Neutrophil (primary cell): Measurements from ENCODE around the gene KIFBP.
"Not testable (repeated sequence)": the region's sequence is repeated elsewhere in the genome, so short reads cannot be mapped to it uniquely, and the experiment has no call there.

Experiments used
- H3K27ac ChIP-seq: fragments of 200-600 bp; sonication (generic); 2 replicates; pipeline ENCODE4 v1.5.1; 2016; ENCODE audit warnings: mild to moderate bottlenecking, moderate library complexity
- H3K27me3 ChIP-seq: fragments of 200-600 bp; sonication (generic); 2 replicates; pipeline ENCODE4 v1.6.0; 2016; ENCODE audit warnings: mild to moderate bottlenecking
- H3K36me3 ChIP-seq: fragments of 200-600 bp; sonication (generic); 2 replicates; pipeline ENCODE4 v1.5.1; 2017
- H3K4me1 ChIP-seq, 2 experiments: fragments of 200-600 bp in 1 of 2; sonication (generic) in 1 of 2; 1 replicate in 1 of 2; 2 replicates in 1 of 2; pipeline versions ENCODE4 v1.5.1 to v1.6.1; 2013 to 2016; ENCODE audit warnings: low read depth in 1 of 2, low read length in 1 of 2, mild to moderate bottlenecking in 1 of 2, moderate library complexity in 1 of 2; ENCODE audit not compliant: control insufficient read depth in 1 of 2, insufficient read depth in 1 of 2
- H3K4me3 ChIP-seq, 2 experiments: fragments of 200-600 bp in 1 of 2; sonication (generic) in 1 of 2; 1 replicate in 1 of 2; 2 replicates in 1 of 2; pipeline ENCODE4 v1.5.1; 2013 to 2016; ENCODE audit warnings: low read depth in 1 of 2, low read length in 1 of 2, mild to moderate bottlenecking in 1 of 2, moderate library complexity in 1 of 2
- H3K9me3 ChIP-seq: fragments of 200-600 bp; sonication (generic); 2 replicates; pipeline ENCODE4 v1.5.1; 2016
- CTCF ChIP-seq: fragments of 200-600 bp; sonication (generic); IDR thresholded peaks from 2 replicates; pipeline ENCODE4 v1.5.1; 2016; ENCODE audit warnings: antibody characterized with exemption

The KIFBP gene

DNA sequence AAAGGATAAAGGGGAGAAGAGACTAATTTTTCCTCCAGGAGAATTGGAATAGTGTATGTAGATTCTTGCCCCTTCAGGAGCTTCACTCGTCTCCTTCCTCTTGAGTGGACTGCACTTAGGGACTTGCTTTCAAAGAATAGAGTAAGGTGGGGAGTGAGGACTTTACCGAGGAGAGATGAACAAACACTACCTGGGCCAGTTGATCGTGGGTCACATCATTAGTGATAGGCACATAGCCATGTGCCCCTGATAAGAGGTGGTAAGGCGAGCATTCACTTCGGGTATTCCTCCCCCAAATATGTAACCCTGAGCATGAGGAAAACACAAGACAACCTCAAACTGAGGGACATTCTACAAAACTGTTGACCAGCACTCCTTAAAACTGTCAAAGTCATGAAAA is 14.6 kb upstream of the KIFBP start:
- Histone ChIP-seq H3K27me3 (no peaks in the 10 kb centered on the region), H3K9me3 (no peaks in the 10 kb centered on the region), H3K36me3 (peaks cover 82% of the 10 kb centered on the region)

DNA sequence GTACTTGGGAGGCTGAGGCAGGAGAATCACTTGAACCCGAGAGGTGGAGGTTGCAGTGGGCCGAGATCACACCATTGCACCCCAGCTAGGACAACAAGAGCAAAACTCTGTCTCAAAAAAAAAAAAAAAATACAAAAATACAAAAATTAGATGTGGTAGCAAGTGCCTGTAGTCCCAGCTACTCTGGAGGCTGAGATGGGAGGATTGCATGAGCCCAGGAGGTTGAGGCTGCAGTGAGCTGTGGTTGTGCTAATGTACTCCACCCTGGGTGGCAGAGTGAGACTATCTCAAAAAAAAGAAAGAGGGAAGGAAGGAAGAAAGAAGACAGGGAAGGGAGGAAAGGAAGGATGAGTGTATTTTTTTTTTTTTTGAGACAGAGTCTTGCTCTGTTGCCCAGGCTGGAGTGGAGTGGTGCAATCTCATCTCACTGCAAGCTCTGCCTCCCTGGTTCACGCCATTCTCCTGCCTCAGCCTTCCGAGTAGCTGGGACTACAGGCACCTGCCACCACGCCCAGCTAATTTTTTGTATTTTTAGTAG is 12.6 kb upstream of the KIFBP start:
- H3K9me3 ChIP-seq, H3K4me3 ChIP-seq, H3K27ac ChIP-seq, H3K27me3 ChIP-seq, H3K4me1 ChIP-seq: not testable (repeated sequence)
- peaks cover 79% of the 10 kb centered on the region for H3K36me3 ChIP-seq

More for the DNA sequence above, 14.6 kb upstream of the KIFBP start:
- H3K4me3 ChIP-seq: no peak overlapping the region
- H3K27ac ChIP-seq: no peak overlapping the region
- no peaks in the 10 kb centered on the region for H3K4me1 ChIP-seq
- TF ChIP-seq CTCF: no peak

- peaks cover 52% of the 10 kb centered on the region for H3K36me3 ChIP-seq
- H3K4me3 ChIP-seq, H3K4me1 ChIP-seq, H3K27ac ChIP-seq, H3K9me3 ChIP-seq, H3K27me3 ChIP-seq: not testable (repeated sequence)
Observed at GRCh38 chr10:68979738-68980137, 8.9 kb upstream of the KIFBP start.

DNA sequence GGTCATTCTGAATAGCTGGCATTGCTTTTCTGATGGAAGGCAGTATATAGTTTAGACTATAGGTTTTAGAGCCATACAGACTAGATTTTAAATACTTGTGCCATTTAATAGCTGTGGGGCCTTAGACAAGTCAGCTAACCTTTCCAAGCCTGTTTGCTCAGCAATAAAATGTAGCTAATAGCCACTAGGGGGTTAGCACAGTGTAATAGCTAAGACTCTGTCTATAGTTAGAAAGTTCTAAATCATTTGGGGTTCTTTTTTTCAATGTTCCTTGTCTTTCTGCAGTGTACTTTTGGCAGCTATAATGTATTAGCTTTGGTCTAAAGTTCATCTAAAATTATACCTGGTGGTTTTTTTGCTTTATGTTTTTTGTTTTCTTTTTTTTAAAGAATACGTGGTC is 7.5 kb upstream of the KIFBP start:
- Histone ChIP-seq H3K4me3 (no peak overlapping the region), H3K27ac (no peak overlapping the region), H3K4me1 (no peaks in the 10 kb centered on the region), H3K27me3 (no peaks in the 10 kb centered on the region), H3K9me3 (no peaks in the 10 kb centered on the region), H3K36me3 (peaks cover 47% of the 10 kb centered on the region)
- no peak for TF ChIP-seq CTCF

DNA sequence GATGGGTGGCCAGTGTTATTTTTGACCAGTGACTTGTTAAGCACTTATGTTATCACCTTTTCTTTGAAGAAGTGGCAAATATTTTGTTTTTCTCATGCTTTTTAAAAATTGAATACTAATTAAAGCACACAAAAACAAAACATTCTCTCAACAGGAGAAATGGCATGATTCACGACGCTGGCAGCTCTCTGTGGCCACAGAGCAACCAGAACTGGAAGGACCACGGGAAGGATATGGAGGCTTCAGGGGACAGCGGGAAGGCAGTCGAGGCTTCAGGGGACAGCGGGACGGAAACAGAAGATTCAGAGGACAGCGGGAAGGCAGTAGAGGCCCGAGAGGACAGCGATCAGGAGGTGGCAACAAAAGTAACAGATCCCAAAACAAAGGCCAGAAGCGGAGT is 6.2 kb upstream of the KIFBP start:
- peaks cover 36% of the 10 kb centered on the region for H3K36me3 ChIP-seq
- no peaks in the 10 kb centered on the region for H3K4me1 ChIP-seq
- no peaks in the 10 kb centered on the region for H3K27me3 ChIP-seq
- no peak for TF ChIP-seq CTCF
- H3K27ac ChIP-seq: no peak overlapping the region
- no peak overlapping the region for H3K4me3 ChIP-seq
- no peaks in the 10 kb centered on the region for H3K9me3 ChIP-seq

DNA sequence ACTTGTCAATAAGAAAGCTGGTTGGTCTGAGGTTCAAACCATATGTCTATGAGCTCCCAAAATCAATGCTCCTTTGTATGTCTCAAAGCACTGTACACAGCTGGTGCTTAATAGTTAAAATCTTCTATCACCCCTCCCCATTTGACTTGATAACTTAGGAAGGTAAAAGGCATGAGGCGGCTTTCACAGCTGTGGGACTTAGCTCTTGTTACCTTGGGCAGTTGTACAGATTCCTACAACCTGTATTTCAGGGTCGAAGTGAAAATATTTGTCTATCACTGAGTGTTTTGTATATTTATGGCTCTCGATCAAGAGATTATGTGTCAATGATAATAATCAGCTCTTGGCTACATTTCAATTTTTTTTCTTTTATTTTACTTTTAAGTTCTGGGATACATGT is 992 bp upstream of the KIFBP start:
- no peak overlapping the region for H3K27ac ChIP-seq
- H3K4me3 ChIP-seq: no peak overlapping the region
- peaks cover 20 to 23% of the 10 kb centered on the region in 2 experiments for H3K4me1 ChIP-seq
- H3K27me3 ChIP-seq: no peaks in the 10 kb centered on the region
- no peaks in the 10 kb centered on the region for H3K9me3 ChIP-seq
- H3K36me3 ChIP-seq: peaks cover 6% of the 10 kb centered on the region
- no peak for TF ChIP-seq CTCF
